IMR-90 (cell line): Measurements from ENCODE around the gene EMC8.

Experiments
- CEBPB ChIP-seq: IDR thresholded peaks from 2 replicates; pipeline ENCODE4 v1.6.1; 2012; ENCODE audit warnings: low read depth, low read length, improper control_type of control experiment
- CTCF ChIP-seq: conservative IDR thresholded peaks from 2 replicates; pipeline ENCODE4 v1.5.1; 2012; ENCODE audit warnings: mild to moderate bottlenecking, low read depth, low read length, improper control_type of control experiment
- FOS ChIP-seq: fragments of 150-350 bp; IDR thresholded peaks from 2 replicates; pipeline ENCODE4 v1.6.1; 2016; ENCODE audit warnings: low read depth, low read length
- MAZ ChIP-seq: IDR thresholded peaks from 2 replicates; pipeline ENCODE4 v1.6.1; 2012; ENCODE audit warnings: low read depth, mild to moderate bottlenecking, low read length, improper control_type of control experiment, moderate library complexity, borderline replicate concordance
- MXI1 ChIP-seq: IDR thresholded peaks from 2 replicates; pipeline ENCODE4 v1.6.1; 2012; ENCODE audit warnings: low read depth, mild to moderate bottlenecking, low read length, moderate library complexity, borderline replicate concordance
- NFE2L2 ChIP-seq: fragments of 150-350 bp; IDR thresholded peaks from 2 replicates; pipeline ENCODE4 v1.6.1; 2016; ENCODE audit warnings: low read depth, mild to moderate bottlenecking, low read length
- POLR2A ChIP-seq: IDR thresholded peaks from 2 replicates; pipeline ENCODE4 v1.6.1; 2012; ENCODE audit warnings: mild to moderate bottlenecking, low read depth, low read length
- RCOR1 ChIP-seq: IDR thresholded peaks from 2 replicates; pipeline ENCODE4 v1.6.1; 2012; ENCODE audit warnings: mild to moderate bottlenecking, low read length, improper control_type of control experiment; ENCODE audit not compliant: insufficient replicate concordance
- RFX5 ChIP-seq: IDR thresholded peaks from 2 replicates; pipeline ENCODE4 v1.8.0; 2012; ENCODE audit warnings: low read depth, mild to moderate bottlenecking, low read length, moderate library complexity

- TF ChIP-seq RCOR1 (no peak), POLR2A (no peak), CTCF (no peak), RFX5 (no peak), CEBPB (no peak), MXI1 (no peak), NFE2L2 (no peak), FOS (no peak), MAZ (no peak)
These were observed 44.9 kb downstream of the EMC8 start for GRCh38 chr16:85754413-85754812.
